NCI-H2107 treated with DMSO at 0.1 percent for 48 hours (cell line): ENCODE results near the gene PTPN14.
A peak's percentile ranks its signal among the peaks of the same experiment; 100 is the strongest.

Experiments used
- DNase-seq: peaks from one replicate; lab custom pipeline; 2025; ENCODE audit not compliant: unreplicated experiment; lab: John Stamatoyannopoulos, UW

PTPN14 gene

DNA sequence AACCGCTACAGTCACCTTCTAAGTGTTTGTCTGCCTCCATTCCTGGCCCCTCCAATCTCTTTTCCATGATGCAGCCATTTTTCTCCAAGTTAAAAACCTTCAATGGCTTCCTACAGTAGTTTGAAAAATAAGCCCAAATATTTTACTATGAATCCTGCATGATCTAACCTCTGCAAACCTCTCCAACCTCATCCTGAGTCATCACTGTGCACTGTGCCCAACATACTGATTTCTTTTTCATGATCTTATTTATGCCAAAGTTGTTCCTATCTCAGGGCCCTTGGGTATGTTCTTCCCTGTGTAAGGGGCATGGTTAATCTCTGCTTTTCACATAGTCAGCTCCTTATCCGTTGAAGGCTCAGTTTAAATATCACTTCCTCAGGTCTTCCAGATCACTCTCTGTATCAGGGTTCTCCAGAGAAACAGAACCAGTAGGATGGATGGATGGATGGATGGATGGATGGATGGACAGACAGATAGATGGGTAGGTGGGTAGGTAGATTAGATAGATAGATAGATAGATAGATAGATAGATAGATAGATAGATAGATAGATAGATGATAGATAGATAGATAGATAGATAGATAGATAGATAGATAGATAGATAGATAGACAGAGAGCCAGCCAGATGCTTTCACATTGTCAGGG lies 18.1 kb upstream of the PTPN14 start:
- DNase-seq: no peak

DNA sequence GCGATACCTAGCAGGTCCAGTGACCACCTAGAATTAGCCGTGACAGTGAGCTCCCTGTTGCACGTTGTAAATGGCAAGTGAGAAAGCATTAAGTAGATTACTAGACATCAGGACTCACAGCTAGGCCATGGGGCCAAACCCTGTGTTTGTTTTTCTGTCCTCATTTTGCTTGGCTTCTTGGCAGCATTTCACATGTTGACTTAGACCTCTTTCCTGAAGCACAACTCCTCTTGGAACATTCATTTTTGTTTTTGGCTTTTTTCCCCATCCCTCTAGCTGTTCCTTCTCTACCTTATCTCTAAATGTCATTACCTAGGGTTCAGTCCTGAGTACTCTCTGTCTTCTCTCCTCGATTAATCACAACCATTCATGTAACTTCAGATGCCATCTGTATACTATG lies 16.9 kb upstream of the PTPN14 start:
- DNase-seq: no peak

DNA sequence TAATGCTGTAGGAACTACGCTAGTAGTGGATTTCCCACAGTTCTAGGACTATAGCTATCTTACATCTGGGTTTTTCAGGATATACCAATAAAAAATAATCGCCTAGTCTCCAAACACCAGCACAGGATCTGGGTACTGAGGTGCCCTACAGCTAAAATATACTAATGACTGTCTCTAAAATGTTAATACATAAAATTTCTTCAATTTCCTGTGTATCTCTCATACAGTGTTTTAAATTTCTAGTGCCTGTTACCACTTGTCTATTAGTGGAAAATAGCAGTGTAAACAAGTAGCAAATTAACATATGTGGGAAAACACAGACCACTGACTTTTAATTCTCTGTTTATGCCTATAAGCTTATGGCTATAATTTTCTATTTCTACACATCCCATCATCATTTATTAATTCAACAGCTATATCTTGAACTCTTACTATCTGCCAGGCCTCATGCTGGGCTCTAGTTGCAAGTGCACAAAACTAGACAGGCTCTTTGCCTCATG lies 16.1 kb upstream of the PTPN14 start:
- no peak for DNase-seq

DNA sequence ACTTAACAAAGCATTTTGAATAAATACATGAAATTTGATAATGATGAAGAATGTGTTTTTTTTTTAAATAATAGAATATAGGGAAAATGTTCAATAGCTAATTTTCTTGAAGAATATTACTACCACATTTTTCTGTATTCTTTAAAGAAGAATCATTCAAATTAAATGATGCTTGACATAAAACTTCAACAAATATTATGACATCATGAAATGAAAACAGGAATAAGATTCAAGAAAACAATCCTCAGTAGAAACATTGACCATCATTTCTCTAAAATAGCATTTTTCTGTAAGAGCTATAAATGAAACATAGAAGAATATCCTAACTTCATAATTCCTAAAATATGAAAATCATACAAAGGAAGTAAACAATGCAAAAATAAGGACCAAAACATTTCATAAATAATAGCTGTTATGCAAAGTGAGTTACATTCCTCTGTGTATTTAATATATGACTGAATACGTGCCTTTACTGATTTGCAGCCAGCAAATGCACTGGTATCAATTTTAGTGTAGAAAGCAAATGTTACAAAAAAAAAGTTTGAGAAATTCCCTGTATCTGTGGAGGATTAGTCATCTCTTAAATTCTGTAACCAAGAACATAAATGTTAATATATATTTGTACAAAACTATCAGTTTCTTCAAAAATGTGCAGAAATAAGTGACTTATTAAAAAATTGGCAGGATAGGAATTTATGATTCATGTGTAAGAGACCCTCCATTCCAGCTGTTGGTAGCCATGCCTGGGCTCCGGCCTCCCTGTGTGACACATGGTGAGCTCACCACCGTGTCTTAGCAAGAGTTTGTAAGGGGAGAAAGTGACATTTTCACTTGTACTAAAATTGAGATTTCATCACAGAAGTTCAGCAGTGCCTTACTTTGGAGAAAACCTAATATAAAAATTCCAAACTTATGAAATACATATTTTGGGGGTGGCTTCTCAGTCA lies 15.0 kb upstream of the PTPN14 start:
- no peak for DNase-seq

DNA sequence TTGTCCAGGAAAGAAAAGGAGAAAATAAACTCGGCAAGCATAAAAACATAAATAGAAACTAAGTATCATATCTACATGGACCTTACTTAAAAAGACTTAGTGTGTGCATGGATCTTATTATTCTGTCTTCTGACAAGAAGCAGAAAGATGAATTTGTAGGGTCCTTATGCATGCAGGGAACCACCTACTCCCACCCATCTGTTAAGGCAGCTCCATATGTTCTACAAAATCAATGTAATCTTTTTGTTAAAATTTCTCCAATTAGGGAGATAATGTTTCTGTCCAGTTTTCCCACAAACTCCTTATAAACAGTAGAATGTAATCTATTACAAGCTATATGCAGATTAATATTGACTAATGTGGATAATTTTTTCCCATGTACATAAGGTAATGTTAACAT lies 13.9 kb upstream of the PTPN14 start:
- no peak for DNase-seq

DNA sequence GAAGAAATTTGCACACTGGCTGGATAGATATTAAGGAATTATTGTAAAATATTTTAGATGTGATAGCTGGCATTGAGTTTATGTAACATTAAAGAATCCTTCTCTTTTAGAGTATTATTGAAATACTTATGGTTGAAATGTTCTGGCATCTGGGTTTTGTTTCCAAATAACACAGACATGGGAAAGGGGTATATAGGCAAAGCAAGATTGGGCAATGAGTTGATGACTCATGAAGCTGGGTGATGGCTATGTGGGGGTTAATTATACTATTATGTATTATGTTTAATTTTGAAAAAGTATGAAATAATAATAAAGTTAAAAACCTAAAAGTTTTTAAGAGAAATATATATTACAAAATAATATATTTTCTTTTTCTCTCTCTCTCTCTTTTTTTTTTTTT lies 12.5 kb upstream of the PTPN14 start:
- no peak for DNase-seq

DNA sequence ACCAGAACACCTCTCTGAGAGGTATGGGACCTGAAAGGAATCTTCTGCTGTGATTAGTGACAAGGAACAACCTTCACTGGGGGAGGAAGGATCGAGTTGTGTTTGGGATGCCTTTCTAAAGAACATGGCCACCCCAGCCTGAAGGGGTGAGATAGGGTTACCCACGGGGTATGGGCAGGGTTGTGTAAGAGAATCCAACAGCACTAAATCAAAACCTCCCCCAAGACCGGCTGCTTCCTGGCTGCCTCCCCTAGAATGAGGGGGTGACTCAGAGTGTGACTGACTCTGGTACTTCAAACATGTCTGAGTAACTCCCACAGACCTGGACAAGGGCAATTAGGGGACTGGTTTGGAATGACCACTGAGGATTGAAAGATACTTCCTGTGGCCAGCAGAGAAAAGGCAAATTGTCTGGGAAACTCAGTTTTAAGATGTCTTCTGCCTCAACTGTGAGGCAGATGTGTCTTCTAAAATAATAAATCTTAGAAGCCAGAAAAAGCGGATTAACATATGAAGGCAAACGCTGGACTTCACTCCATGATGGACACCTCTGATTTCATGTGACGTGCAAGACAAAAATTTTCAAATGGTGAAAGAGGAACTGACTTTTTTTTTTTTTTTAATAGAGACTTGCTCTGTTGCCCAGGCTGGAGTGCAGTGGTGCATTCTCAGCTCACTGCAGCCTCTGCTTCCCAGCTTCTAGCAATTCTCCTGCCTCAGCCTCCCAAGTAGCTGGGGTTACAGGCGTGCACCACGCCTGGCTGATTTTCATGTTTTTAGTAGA lies 6.7 kb upstream of the PTPN14 start:
- no peak for DNase-seq

DNA sequence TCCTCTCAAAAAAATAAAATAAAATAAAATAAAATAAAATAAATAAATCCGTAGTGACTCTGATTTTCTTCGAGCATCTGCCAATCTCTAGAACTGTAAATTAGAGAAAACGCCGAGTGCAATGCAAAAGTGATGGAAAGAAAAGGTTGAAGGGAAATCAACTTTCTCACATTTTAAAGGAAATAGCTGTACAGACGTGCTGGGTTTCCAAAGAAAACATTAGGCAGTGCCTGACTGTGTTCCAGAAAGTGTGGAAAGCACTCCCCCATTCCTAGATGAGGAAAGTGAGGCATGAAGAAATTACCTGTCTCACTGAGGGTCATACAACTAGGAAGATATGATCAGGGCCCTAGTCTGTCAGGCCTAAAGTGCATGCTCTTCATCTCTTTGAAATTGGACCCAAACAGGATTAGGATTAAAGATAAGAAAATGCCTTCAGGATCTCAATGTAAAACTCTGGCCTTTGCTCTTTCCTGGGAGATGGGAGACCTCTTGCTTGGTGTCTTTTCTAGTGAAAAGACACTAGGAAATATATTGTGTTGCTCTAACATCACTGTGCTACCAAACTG lies 1.8 kb upstream of the PTPN14 start:
- no peak for DNase-seq

DNA sequence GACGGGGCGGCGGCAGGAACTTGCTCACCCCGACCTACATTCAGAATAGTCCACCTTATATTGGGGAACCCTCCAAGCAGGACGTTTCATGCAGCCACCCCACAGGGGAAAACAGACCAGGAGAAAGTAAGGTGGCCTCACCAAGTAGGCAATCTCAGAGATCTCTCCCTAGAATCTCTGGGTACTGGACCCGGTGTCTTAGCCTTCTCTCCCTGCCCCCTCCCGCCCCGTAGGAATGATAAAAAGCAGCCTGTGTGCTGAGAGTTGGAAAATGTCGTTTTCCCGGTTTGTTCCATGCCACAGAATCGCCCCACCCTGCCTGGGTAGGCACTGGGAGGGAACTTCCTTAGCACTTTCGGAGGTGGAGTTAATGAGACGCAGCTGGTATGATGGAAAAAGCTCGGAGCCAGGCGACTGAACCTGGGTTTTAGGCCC lies 789 bp upstream of the PTPN14 start:
- no peak for DNase-seq

DNA sequence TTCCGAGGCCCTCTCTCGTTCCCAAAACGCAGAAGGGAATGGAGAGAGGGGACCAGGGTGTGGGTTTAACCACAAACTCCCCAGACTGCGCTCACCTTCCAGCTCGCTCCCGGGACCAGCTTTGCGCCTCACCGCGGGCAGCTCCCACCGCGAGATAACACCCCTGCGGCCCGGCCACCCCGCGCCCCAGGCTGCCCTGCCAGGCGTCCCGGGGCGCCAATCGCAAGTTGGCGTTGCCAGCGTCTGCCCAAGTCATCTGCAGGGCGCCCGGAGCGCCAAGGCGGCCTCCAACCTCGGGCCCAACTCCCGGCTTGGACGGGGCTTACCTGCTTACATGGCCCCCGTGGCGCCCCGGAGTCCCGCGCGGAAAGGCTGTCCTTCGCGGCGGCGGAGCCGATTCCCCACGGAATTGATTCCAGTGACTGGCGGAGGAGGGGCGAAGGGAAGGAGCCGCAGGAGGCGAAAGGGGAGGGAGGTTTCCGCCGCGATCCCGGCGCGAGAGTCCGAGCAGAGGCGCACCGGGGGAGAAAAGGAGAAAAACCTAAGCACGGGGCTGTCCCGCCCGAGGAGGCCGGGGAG lies 456 bp downstream of the PTPN14 start:
- no peak for DNase-seq

DNA sequence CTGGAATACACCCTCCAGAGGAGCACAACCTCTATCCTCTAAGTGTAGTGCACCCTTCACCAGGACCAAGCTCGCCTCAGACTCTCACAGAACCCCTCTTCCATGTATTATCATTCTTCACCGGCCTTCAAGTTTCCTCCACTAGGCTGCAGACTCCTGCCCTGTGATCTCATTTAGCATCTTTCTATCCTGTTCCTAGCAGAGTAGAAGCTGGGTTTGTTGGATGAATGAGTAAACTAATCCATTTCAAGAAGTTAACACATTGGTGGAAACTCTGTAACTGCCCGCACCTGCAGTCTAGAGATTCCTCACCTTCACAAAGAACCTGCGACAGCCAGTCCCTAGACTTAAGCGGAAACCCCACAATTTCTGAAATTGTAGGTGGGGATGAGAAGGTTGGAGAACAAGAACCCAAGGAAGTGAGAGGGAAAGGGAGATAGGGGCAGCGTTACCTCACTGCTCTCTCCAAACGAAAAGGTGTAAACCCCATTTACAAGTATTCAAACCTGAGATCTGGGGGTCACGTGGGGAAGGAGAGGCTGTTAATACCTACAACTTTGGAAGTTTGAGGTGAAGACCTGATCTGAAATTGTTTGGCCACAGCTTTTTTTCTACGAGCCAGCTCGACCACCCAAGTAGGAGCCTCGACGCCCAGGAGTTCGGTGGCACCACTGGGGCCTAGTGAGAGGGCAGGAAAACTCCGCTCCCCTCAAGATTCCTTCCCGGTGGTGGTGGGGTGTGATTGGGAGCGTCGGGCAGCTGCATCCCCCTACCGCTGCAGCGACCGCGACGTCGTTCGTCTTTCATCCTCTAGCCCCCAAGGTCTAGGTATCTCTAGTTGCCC lies 1.2 kb downstream of the PTPN14 start:
- no peak for DNase-seq

DNA sequence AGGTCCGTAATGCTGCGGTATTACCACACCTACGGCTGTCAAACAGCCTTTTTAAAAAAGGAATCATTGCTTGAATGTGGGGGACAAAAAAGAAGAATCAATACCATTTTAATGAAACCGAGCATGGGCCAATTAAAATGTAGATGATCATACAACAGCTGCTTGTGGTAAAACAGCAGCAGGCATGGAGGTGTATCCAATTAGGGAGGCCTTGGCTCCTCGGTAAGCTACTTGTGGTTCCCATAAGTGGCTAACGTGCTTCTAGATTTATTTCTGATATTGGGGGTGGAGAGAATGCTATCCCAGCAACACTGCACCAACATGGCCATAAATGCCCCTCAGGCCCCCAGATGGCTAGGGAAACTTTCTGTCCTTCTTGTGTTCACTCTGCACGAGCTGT lies 1.8 kb downstream of the PTPN14 start:
- peak; percentile 67 for DNase-seq

DNA sequence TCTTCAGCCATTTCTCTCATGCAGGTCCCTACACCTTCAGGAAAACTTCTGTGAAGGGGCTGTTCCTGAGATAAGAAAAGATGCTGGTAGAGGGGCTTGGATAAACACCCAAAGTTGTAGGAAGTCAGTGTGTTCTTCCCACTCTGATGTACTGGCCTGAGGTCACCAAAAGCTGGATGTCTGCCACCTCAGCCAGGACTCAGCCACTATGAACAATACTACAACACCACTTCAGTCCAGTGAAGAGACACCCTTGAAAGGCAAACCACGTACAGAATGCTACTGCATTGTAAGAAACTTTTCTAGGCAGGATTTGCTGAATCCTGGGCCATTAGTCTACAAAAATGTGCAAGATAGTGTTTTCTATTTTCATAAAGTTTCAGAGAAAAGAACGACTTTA lies 2.4 kb downstream of the PTPN14 start:
- DNase-seq: no peak

DNA sequence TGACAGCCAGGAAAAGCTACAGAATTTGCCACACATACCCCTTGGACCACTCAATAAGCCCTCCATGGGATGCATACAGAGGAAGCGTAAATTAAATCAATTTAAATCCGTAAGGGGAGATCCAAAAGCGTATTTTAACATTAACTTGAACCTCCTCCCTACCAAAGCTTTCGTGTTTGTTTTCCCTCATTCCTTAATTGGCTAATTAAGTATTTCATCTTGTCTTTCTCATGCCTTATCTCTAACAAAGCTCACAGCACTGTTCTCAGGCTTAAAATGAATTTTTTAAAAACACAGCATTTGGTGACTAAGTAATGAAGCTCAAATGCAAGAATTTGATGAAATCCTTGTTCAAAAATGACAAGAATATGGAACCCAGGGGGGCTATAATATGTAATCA lies 3.1 kb downstream of the PTPN14 start:
- no peak for DNase-seq

DNA sequence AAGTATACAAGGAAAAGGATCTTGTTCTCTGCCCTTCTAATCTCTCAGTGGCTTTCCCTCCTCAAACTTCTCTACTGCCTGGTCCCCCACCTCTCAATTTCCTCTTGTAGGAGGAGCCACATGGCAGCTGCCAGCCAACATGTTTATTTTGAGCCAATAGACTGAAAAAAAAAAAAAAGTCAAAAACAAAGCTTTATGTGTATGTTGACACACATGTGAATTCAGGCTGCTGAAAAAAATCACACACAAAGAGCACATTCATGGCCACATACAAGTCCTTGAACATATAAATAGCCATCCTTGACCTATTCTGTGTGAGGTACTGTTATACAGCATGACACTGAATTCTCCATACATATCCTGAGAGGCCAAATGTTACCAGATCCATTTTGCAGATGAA lies 3.7 kb downstream of the PTPN14 start:
- DNase-seq: no peak

DNA sequence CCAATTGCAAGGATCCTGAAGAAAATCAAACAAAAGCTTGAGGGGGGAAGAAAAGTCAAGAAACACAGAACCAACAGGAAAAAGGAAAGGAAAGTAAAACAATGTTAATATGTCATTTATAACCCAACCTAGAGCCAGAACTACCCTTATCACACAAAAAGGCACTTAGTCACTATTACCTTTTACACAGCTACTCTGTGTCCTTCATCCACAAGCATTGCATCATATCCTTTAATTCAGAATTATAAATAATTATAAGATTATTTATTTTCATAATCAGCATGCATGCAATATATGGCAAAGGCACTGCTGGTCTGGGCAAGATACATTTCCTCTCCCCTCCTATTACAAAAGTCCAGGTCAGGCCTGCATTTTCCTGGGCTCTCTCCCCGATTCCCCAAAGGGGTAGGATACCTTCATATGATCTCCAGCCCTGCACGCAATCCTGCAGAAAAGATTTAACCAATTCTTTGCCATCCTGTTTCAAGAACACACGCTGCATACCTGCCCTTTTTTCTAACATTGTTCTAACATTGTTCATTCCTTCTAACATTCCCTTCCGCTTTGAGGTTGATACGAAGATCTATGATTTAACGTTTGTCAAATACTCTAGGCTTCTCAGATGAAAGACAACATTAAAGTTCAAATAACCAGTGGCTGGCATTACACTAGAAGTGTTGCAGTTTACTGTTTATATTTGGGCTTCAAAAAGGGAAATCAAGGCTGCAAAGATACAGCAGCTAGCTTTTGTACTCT lies 4.3 kb downstream of the PTPN14 start:
- no peak for DNase-seq

DNA sequence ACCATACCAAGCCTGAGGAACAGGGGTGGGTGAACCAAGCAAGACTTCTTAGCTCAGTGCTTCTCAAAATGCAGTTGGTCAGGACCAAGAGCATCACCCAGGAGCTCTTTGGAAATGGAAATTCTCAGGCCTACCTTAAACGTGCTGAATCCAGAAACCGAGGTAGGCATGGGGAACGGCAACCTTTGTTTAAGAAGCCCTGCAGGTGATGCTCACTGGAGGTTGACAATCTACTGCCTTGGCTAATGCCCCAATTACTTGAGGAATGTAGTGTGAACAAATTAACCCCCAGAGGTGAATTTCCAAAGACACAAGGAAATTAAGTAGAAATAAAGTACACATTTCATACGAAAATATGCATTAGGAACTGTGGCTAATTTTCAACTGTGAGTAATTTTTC lies 5.3 kb downstream of the PTPN14 start:
- no peak for DNase-seq

DNA sequence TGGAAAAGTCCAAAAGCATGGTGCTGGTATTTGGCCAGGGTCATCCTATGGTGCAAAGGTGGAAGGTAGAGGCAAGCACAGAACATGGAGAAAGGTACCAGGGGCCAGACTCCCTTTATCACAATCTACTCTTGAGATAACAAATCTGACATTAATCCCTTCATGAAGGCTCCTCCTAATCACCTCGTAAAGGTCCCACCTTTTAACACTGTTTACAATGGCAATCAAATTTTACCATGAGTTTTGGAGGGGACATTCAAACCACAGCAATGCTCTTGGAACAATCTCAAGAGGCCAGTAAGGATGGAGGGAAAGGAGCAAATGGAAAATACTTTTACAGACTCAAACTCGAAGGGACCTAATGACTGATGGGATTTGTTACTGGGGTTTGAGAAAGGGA lies 6.1 kb downstream of the PTPN14 start:
- DNase-seq: no peak

DNA sequence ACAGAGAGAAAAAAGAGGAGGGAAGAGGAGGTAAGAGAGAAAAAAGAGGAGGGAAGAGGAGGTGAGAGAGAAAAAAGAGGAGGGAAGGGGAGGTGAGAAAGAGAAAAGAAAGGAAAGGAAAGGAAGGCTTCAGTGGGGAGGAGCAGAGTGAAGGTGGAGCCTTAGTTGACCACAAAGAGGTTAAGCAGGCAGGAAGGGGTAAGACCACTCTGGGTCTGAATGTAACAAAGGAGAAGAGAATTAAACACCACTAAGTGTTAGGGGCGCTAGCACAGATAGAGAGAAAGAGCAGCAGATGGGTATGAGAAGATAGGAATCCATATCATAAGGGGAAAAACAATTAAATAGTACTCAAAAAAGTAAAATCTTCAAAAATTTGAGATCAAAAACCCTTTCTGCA lies 6.6 kb downstream of the PTPN14 start:
- no peak for DNase-seq
